Nephron progenitor cell (in vitro differentiated cells): ENCODE results near the gene DAPK1.
A peak's percentile ranks its signal among the peaks of the same experiment; 100 is the strongest.

ENCODE experiments used
- DNase-seq: peaks from one replicate; pipeline ENCODE4 v3.0.0; 2021
- H3K27ac Mint-ChIP-seq: 2 replicates; pipeline ENCODE4 v1.8.0; 2021; ENCODE audit warnings: mild to moderate bottlenecking, moderate library complexity, mixed read lengths
- H3K27me3 Mint-ChIP-seq: 2 replicates; pipeline ENCODE4 v1.8.0; 2021; ENCODE audit warnings: mild to moderate bottlenecking, low read depth, mixed read lengths; ENCODE audit not compliant: poor library complexity
- H3K36me3 Mint-ChIP-seq: 2 replicates; pipeline ENCODE4 v1.8.0; 2021; ENCODE audit warnings: low read depth, mixed read lengths
- H3K4me1 Mint-ChIP-seq: 2 replicates; pipeline ENCODE4 v1.8.0; 2021; ENCODE audit warnings: mixed read lengths
- H3K4me3 Mint-ChIP-seq: 2 replicates; pipeline ENCODE4 v1.8.0; 2021; ENCODE audit warnings: mild to moderate bottlenecking, moderate library complexity, mixed read lengths
- H3K9me3 Mint-ChIP-seq: 2 replicates; pipeline ENCODE4 v1.8.0; 2021; ENCODE audit warnings: mild to moderate bottlenecking, moderate library complexity, mixed read lengths
- CTCF ChIP-seq: fragments of 200-600 bp; sonication (generic); IDR thresholded peaks from 2 replicates; pipeline ENCODE4 v1.5.0; 2021; ENCODE audit warnings: antibody characterized with exemption

DAPK1 gene

GRCh38 chr9:87558606-87559190 is 61.0 kb downstream of the DAPK1 start:
- peaks cover 13% of the 10 kb centered on the region for H3K4me1 Mint-ChIP-seq
- H3K36me3 Mint-ChIP-seq = peaks cover 23% of the 10 kb centered on the region
- DNase-seq = no peak
- no peaks in the 10 kb centered on the region for H3K9me3 Mint-ChIP-seq
- no peak for TF ChIP-seq CTCF
- no peaks in the 10 kb centered on the region for H3K27me3 Mint-ChIP-seq
- no peak overlapping the region for H3K27ac Mint-ChIP-seq
- H3K4me3 Mint-ChIP-seq = no peak overlapping the region

GRCh38 chr9:87562062-87562461 is 64.4 kb downstream of the DAPK1 start:
- Mint-ChIP-seq H3K36me3 (peaks cover 38% of the 10 kb centered on the region), H3K27me3 (no peaks in the 10 kb centered on the region), H3K4me1 (peaks cover 28% of the 10 kb centered on the region), H3K9me3 (no peaks in the 10 kb centered on the region), H3K27ac (no peak overlapping the region), H3K4me3 (no peak overlapping the region)
- DNase-seq = no peak
- TF ChIP-seq CTCF = no peak

- Mint-ChIP-seq H3K36me3 (peaks cover 38% of the 10 kb centered on the region), H3K4me1 (peaks cover 34% of the 10 kb centered on the region), H3K27ac (no peak overlapping the region), H3K27me3 (no peaks in the 10 kb centered on the region), H3K4me3 (no peak overlapping the region), H3K9me3 (no peaks in the 10 kb centered on the region)
- no peak for TF ChIP-seq CTCF
- no peak for DNase-seq
These were observed 65.0 kb downstream of the DAPK1 start for GRCh38 chr9:87562530-87563170.

- Mint-ChIP-seq H3K4me1 (peaks cover 48% of the 10 kb centered on the region), H3K9me3 (no peaks in the 10 kb centered on the region), H3K36me3 (peaks cover 38% of the 10 kb centered on the region), H3K27me3 (no peaks in the 10 kb centered on the region), H3K27ac (no peak overlapping the region), H3K4me3 (no peak overlapping the region)
- no peak for TF ChIP-seq CTCF
- DNase-seq = no peak
These were observed 66.4 kb downstream of the DAPK1 start for GRCh38 chr9:87564111-87564510.

GRCh38 chr9:87564791-87565241 is 67.1 kb downstream of the DAPK1 start:
- Mint-ChIP-seq H3K4me1 (peaks cover 55% of the 10 kb centered on the region), H3K27ac (peak overlapping the region; percentile 86), H3K9me3 (no peaks in the 10 kb centered on the region), H3K4me3 (no peak overlapping the region), H3K36me3 (peaks cover 38% of the 10 kb centered on the region), H3K27me3 (no peaks in the 10 kb centered on the region)
- DNase-seq = no peak
- TF ChIP-seq CTCF = no peak

GRCh38 chr9:87567001-87567400 is 69.3 kb downstream of the DAPK1 start:
- Mint-ChIP-seq H3K4me3 (no peak overlapping the region), H3K27me3 (peaks cover 3% of the 10 kb centered on the region), H3K36me3 (peaks cover 30% of the 10 kb centered on the region), H3K27ac (no peak overlapping the region), H3K4me1 (peaks cover 77% of the 10 kb centered on the region), H3K9me3 (no peaks in the 10 kb centered on the region)
- TF ChIP-seq CTCF = no peak
- DNase-seq = no peak
